CD4-positive, alpha-beta T cell treated with Interleukin-6 at 100 ng/mL for 8 hours (primary cell): ENCODE measurements around the gene NSDHL.

Experiments
- DNase-seq: peaks from one replicate; pipeline ENCODE4 v3.0.0-alpha.2; 2020; ENCODE audit warnings: mixed read lengths, low spot score

The NSDHL gene

DNA sequence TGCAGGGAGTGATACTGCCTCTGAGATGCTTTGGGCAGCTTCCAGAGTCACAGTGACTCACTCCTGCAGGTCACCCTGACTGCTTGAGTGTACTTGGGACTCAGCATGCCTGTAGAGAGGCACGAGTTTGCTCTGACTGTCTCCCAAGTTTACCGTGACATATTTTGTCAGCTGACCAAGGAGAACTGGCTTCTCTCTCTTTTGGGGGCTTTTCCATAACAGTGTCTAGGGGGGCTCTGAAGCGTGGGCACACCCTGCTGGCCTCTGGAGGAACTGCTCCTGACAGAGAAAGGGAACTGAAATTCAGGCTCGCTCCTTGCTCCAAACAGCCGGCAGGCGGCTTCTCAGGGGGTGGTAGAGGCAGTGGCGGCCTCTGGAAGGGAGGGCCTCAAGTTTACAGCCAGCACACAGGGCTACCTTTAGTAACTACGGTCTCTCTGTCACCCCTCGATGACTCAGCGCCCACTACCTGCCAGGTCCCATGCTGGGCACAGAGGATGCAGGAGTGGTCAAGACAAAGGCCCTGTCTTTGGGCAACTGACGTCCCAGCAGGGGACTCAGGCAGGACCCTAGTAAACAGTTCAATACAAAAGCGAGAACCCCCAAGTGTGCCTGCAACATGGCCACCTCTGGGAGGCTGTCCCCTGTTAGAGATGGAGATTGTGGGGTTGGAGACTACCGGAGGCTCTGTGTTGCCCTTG lies 84.8 kb downstream of the NSDHL start:
- no peak for DNase-seq

GRCh38 chrX:152917656-152918579 lies 87.1 kb downstream of the NSDHL start:
- no peak for DNase-seq

GRCh38 chrX:152918707-152919106 lies 87.8 kb downstream of the NSDHL start:
- no peak for DNase-seq
